M059J (cell line): ENCODE results near the gene CTBP2. TPM values are rescaled to one million over a fixed set of nuclear protein-coding genes. Genes with fewer than 3 reads are reported as not detected.
A peak's percentile ranks its signal among the peaks of the same experiment; 100 is the strongest.

Experiments used
- DNase-seq: peaks from one replicate; pipeline ENCODE4 v3.0.0-alpha.2; 2012; ENCODE audit warnings: low read depth
- total RNA-seq: library from RNA; depleted of rRNA; stranded (reverse); fragments of >200 nt; shearing (Covaris generic); gene quantifications from 2 replicates; pipeline ENCODE4 v1.2.3, GENCODE V29; 2014

CTBP2 gene
- total RNA-seq, 1 experiment from 2014 or later: 55.5 TPM

DNA sequence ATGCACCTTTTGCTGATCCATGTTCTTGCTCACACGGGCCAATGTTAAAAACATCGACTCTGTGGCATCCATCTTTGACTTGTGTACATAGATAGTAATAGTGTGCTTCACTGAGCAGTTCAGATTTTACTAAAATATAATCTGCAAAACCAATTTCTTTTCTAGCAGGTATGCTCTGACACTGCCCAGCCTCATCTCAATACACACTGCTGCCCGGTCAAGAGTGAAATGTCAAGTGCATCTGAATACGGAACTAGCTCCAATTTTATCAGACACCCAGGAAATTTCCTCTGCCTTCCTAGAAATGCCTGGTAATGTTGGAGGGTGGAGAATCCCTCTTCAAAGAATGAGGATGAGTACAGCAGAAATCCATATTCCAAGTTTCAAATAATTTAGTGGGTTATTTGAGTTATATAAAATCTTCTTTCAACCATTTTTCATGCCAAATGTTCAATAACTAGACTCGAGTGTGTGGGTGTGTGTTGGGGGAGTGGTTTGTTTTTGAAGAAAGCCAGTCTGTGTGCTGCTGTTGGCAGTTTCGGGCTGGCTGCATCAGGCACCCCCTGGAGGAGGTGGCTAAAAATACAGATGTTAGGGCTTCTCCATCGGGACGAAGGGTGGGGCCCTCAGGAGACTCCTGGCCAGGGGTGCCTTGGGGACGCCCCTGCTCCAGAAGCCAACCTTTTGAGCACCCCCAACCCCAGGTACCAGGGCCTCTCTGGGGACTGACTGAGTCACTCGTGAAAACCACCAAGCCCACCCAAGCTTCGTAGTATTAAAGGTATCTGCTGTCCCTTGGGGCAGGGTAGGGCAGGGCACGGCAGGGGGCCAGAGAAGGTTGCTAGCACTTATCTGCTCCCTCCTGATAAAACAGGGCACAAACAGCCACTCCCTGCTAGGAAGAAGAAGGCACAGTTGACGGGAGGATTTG is 15.4 kb downstream of the CTBP2 start:
- peak; percentile 15 for DNase-seq

DNA sequence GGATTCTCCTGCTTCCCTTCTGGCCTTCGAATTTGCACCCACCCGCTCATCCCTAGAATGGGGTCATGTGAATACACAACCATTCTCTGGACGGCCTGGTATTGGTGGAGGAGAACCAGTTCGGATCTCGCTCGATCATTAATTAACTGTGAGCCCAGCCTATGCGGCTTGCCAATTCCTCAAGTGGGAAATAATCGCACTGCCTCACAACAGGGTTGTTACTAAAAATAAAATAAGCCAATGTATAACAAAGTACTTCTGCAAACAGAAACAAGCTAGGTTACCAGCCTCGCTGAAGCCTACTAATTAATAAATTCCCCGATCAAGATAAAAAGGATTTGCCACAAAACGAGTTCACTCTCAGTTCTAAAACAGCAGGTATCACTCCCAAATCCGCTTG is 16.2 kb downstream of the CTBP2 start:
- DNase-seq: no peak

- DNase-seq: no peak
Observed at GRCh38 chr10:125142946-125143345, 17.4 kb downstream of the CTBP2 start.

DNA sequence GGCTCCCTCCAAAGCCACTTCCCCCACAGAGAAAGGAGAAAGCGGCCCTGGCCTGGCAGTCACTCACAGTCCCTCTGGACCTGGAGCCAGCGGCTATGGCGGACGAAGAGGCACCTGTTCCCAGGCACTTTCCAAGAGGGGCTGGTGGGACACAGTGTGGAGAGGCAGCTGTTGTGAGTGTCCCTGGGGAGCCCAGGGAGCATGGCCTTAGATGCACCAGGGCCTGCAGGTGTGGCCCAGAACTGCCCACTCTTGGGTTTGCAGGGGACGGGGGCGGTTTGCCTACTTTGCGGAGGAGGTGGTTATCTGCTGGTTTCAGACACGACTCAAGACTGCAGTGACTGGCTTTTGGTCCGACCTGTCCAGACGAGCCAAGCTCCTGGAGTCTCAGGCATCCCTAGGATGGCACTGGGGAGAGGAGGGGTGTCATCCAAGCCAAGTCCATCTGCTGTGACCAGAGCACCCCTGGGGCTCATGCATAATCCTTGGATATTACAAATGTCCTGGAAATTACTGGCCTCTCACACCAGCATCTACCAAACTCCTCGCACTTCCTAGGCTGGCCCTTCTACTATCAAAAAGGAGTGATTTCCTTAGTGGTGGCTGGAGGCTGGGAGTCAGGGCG is 18.4 kb downstream of the CTBP2 start:
- no peak for DNase-seq

DNA sequence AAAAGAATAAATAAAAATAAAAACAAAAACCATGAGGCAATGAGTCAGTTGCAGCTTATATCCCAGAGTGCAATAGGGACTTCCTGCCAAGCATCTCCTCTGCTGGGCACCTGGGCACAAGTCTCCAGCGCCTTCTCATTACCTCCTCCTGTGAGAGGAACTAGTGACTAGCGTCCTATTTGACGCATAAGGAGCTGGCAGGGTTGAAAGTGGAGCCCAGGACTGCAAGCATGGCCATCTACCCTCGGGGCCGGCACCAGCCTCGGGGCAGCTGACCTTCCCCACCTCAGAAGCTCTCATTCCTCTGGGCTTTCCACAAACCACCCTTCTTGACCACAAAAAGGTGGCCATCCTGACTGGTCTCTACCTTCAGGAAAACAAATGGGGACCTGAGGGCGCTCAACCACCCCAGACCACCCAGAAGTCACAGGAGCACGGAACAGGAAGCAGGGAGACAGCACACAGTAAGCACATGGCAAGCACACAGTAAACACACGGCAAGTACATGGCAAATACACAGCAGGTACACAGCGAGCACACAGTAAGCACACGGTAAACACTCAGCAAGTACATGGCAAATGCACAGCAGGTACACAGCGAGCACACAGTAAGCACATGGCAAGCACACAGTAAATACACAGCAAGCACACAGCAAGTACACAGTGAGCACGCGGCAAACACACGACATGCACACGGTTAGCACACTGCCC is 19.1 kb downstream of the CTBP2 start:
- DNase-seq: peak; percentile 9

- no peak for DNase-seq
Observed at GRCh38 chr10:125140151-125140550, 20.2 kb downstream of the CTBP2 start.

GRCh38 chr10:125137601-125138438 is 22.5 kb downstream of the CTBP2 start:
- no peak for DNase-seq

DNA sequence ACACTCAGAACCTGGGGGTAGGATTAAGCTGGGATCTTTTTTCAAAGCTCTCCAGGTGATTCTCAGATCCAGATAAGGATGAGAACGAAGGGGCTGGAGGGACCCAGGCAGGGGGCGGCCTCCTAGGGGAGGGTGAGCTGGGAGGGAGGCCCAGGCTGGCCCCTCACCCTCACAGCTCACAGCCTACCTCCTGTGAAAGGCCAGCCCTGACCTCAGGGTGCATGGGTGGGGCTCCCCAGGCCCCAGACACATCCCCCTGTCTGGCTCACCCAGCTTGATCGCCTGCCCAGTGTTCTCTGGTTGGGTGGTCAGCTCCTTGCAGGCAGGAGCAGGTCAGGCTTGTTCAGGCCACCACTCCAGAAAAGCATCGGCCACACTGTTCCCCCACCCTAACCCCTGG is 24.3 kb downstream of the CTBP2 start:
- no peak for DNase-seq

DNA sequence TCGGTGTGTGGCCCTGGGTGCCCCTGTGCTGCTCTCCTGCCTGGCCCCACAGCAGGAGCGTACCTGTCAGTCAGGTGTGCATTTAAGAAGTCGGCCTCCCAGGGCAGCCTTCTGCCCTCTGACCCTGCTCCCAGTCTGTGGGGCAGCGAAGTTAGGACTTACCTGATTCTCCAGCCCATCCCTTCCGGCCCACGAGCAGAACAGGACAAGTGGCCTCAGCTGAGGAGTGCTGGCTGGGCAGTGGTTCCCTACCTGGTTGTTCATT is 24.7 kb downstream of the CTBP2 start:
- DNase-seq: no peak

DNA sequence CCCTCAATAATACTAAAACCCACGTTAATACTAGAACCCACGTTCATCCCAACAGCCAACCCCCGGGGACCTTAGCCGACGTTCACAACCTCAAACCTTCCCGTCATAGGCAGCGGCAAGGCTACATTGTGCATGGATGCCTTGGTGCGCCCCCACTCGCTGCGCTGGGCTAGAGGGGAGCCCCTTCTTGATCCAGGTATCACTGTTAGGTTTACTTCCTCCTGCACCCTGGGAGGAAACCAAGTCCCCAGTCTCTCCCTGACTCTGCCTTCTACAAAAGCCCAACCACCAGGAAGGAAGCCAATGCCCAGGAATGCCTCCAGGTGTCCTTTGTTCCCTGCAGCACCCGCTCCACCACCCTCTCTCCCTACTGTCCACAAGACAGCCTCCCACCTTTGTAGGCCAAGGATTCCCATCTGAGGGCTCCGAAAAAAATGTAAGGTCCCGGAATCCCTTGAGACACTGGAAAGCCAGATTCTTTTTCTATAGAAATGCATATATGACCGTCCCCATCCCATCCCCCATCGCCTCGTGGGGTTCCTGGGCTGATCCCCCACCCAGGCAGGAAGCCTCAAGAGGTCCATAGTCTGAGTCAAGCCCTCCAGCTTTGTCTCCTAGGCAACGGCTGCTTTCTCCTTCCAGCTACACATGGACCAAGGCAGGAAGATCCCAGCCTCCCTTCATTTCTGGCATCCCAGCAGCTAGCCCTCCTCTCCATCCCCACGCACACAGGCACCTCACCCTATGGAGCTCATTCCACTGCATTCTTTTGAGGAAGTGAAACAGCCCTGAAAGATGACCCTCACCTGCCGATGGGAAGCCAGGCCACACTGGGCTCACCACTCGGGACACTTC is 25.2 kb downstream of the CTBP2 start:
- no peak for DNase-seq

DNA sequence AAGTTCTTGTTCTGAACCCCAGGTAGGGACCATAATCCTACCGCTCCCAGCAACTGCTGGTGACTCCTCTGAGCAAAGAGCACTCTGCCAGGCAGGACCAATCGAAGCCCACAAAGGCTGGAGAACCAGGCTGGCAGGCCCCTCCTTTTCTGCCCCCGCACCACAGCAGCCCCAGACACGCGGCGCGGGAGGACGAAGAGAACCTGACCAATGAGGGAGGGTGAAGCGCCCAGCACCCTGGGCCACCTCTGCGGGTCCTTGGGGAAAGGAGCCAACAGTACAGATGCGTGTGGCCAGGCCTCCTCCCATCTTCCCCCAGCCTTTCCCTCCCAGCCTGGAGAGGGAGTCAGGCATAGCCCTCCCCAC is 25.9 kb downstream of the CTBP2 start:
- DNase-seq: no peak

GRCh38 chr10:125133696-125134482 is 26.5 kb downstream of the CTBP2 start:
- no peak for DNase-seq

- DNase-seq: no peak
Observed at GRCh38 chr10:125132344-125132743, 28.0 kb downstream of the CTBP2 start.

GRCh38 chr10:125130916-125131315 is 29.4 kb downstream of the CTBP2 start:
- DNase-seq: no peak

- no peak for DNase-seq
Observed at GRCh38 chr10:125130260-125130659, 30.1 kb downstream of the CTBP2 start.

GRCh38 chr10:125129076-125129458 is 31.3 kb downstream of the CTBP2 start:
- no peak for DNase-seq

- no peak for DNase-seq
Observed at GRCh38 chr10:125128397-125129075, 31.8 kb downstream of the CTBP2 start.

DNA sequence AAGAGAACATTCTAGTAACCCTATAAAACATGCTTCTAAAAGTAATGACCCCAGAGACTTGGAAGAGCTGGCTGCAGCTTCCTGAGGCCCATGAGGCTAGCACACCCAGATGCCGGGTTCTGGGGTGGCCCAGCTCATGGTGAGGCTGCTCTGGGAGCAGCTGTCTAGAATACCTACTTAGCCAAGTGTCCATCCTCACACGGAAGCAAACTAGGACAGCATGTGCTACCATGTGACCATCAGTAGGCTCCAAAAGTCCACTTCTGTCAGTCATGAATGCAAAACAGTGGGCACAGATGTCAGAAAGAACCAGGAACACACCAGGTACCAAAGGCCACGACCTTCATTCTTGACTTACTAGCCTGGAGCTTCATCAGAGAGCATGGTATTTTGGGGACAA is 32.4 kb downstream of the CTBP2 start:
- DNase-seq: no peak

DNA sequence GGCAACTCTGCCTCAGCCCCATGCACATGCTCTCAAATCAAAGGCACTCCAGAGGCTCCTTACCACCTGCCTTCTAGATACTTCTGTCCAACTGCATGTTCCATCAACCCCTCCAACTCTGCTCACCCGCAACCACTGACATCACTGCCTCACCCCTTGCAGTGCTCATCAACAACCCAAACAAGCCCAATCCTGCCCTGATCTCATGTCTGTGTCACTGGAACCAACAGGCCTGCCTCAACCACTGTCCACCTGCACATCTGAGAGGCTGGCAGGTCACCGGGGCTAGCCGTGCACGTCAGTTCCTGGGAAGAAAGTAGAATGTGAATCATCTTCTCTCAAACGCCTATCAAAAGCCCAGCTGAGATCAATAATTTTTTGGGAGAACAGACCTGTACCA is 33.3 kb downstream of the CTBP2 start:
- DNase-seq: no peak
